ENCODE data around the gene KCNMA1. TPM values are rescaled to one million over a fixed set of nuclear protein-coding genes. Genes with fewer than 3 reads are reported as not detected.

The KCNMA1 gene
- total RNA-seq, 1 experiment from 2014 or later, result 20.7 TPM

- Histone ChIP-seq H3K4me3 (ENCODE audit: low read depth, low read length) (no peak overlapping the region), H3K9me3 (no peaks in the 10 kb centered on the region), H3K36me3 (ENCODE audit: control insufficient read depth, insufficient read depth, low read length) (no peaks in the 10 kb centered on the region), H3K27me3 (replicated peaks; ENCODE audit: control insufficient read depth, insufficient read depth, low read length) (no peaks in the 10 kb centered on the region), H3K4me1 (no peaks in the 10 kb centered on the region)
- Mint-ChIP-seq H3K9me3 (ENCODE audit: unreplicated experiment) (peaks cover 11% of the 10 kb centered on the region), H3K4me3 (ENCODE audit: unreplicated experiment) (no peak overlapping the region), H3K27ac (ENCODE audit: unreplicated experiment) (no peak overlapping the region), H3K36me3 (ENCODE audit: insufficient read depth, unreplicated experiment) (no peaks in the 10 kb centered on the region), H3K4me1 (ENCODE audit: low read depth, unreplicated experiment) (no peaks in the 10 kb centered on the region), H3K27me3 (ENCODE audit: insufficient read depth, unreplicated experiment) (no peaks in the 10 kb centered on the region)
- DNase-seq, result no peak
- CTCF ChIA-PET, result interaction anchor here (0.7 to 2.9 kb wide), 2 partner anchors 10 to 536 kb away, joined by 3 to 25 read pairs; no protein-coding TSS in a partner anchor
- TF ChIP-seq CTCF (IDR thresholded peaks at IDR 0.05; ENCODE audit: insufficient read depth in 1 of 2, low read depth in 1 of 2, low read length in 1 of 2, severe bottlenecking in 1 of 2, unreplicated experiment in 1 of 2), result no peak
- POLR2A ChIA-PET, result no interaction called here
- intact Hi-C loops (cut with micrococcal nuclease; ENCODE audit: unreplicated experiment), result loop anchor here (2.0 to 10.0 kb wide), 3 partner anchors 111 to 309 kb away; no protein-coding TSS in a partner anchor
- no TSS peak for BruUV-seq (replicated peaks)
Observed at GRCh38 chr10:77175631-77176222, 461.9 kb downstream of the KCNMA1 start.

GRCh38 chr10:77173615-77174461, 463.8 kb downstream of the KCNMA1 start:
- POLR2A ChIA-PET, result no interaction called here
- no TSS peak for BruUV-seq (replicated peaks)
- no peaks in the 10 kb centered on the region for H3K4me1 ChIP-seq

More at GRCh38 chr10:77173615-77174461, 463.8 kb downstream of the KCNMA1 start:
- no peaks in the 10 kb centered on the region for H3K4me1 Mint-ChIP-seq (ENCODE audit: low read depth, unreplicated experiment)
- intact Hi-C loops (cut with micrococcal nuclease; ENCODE audit: unreplicated experiment), result loop anchor here (1.0 to 10.0 kb wide), 5 partner anchors 74 to 467 kb away; no protein-coding TSS in a partner anchor
- H3K27ac Mint-ChIP-seq (ENCODE audit: unreplicated experiment), result no peak overlapping the region
- no peak overlapping the region for H3K4me3 Mint-ChIP-seq (ENCODE audit: unreplicated experiment)
- Histone ChIP-seq H3K9me3 (no peaks in the 10 kb centered on the region), H3K36me3 (ENCODE audit: control insufficient read depth, insufficient read depth, low read length) (no peaks in the 10 kb centered on the region), H3K4me3 (ENCODE audit: low read depth, low read length) (no peak overlapping the region), H3K27me3 (replicated peaks; ENCODE audit: control insufficient read depth, insufficient read depth, low read length) (no peaks in the 10 kb centered on the region)
- no peaks in the 10 kb centered on the region for H3K36me3 Mint-ChIP-seq (ENCODE audit: insufficient read depth, unreplicated experiment)
- CTCF ChIA-PET, result interaction anchor here (0.5 to 2.9 kb wide), 24 partner anchors 8 to 581 kb away, joined by 3 to 25 read pairs (median 3); no protein-coding TSS in a partner anchor
- H3K9me3 Mint-ChIP-seq (ENCODE audit: unreplicated experiment), result peaks cover 11% of the 10 kb centered on the region
- DNase-seq, result peak; percentile 75 to 87
- peak; percentile 84 to 94 for TF ChIP-seq CTCF (IDR thresholded peaks at IDR 0.05; ENCODE audit: insufficient read depth in 1 of 2, low read depth in 1 of 2, low read length in 1 of 2, severe bottlenecking in 1 of 2, unreplicated experiment in 1 of 2)
- H3K27me3 Mint-ChIP-seq (ENCODE audit: insufficient read depth, unreplicated experiment), result no peaks in the 10 kb centered on the region
